Measurements from ENCODE around the gene TEP1. TPM values are rescaled to one million over a fixed set of nuclear protein-coding genes. Genes with fewer than 3 reads are reported as not detected.

The TEP1 gene
- total and polyA plus RNA-seq, 2 of the 8 experiments (the other 6 are each of a cell fraction or from before 2014, with no cell fraction given): 6.9 to 10.7 TPM

DNA sequence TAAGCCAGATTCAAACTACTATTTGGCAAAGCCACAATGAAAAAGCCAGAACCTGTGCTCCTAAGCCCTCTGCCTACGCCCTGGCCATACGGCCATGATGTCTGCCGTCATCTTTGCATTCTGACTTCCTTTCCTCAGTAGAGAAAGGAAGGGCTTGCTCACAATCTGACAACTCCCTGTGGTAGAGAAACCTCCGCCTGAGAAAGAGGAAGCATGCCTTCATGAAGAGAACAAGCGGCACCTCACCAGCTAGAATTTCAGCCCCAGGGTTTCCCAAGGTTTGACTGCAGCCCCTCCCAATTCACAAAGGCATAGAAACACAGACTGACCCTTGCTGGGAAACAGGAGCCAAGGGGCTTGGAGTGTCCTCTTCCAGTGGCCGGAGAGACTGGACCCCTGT lies 25.7 kb downstream of the TEP1 start:
- Histone ChIP-seq H3K23me2 (ENCODE audit: low read depth, low read length) (no peaks in the 10 kb centered on the region), H3K79me2 (ENCODE audit: control insufficient read depth in 1 of 2, insufficient read depth in 2 of 2, low read length in 2 of 2) (no peaks in the 10 kb centered on the region), H4K20me1 (replicated peaks in 1 of 2; ENCODE audit: control insufficient read depth in 1 of 2, insufficient read depth in 2 of 2, low read length in 2 of 2) (peaks cover 0 to 3% of the 10 kb centered on the region in 2 experiments), H2AK5ac (ENCODE audit: low read depth, low read length) (no peak overlapping the region), H3K4me2 (ENCODE audit: insufficient read depth in 1 of 2, low read depth in 2 of 2, low read length in 2 of 2) (no peak overlapping the region), H2AFZ (ENCODE audit: low read length) (no peak overlapping the region), H2BK12ac (ENCODE audit: low read depth, low read length) (no peak overlapping the region), H4K91ac (replicated peaks; ENCODE audit: insufficient read length, low read length) (no peak overlapping the region), H3K4ac (replicated peaks; ENCODE audit: insufficient read length, low read depth, low read length) (no peak overlapping the region), H3K9ac (replicated peaks in 1 of 4; ENCODE audit: extremely low read depth in 1 of 4, low read depth in 3 of 4, low read length in 3 of 4) (no peak overlapping the region), H3K4me1 (replicated peaks in 1 of 4; ENCODE audit: control insufficient read depth in 3 of 4, insufficient read depth in 4 of 4, low read length in 3 of 4) (no peaks in the 10 kb centered on the region), H3K4me3 (ENCODE audit: extremely low read depth in 1 of 4, insufficient read depth in 2 of 4, low read depth in 3 of 4, low read length in 4 of 4) (no peak overlapping the region), H2BK20ac (ENCODE audit: low read length) (no peak overlapping the region), H2BK120ac (replicated peaks; ENCODE audit: low read depth, low read length) (no peak overlapping the region), H3K23ac (ENCODE audit: insufficient read length) (no peak overlapping the region), H2BK15ac (ENCODE audit: low read length) (no peak overlapping the region), H3K18ac (ENCODE audit: extremely low read depth, low read length) (no peak overlapping the region), H3K9me3 (ENCODE audit: insufficient read depth in 2 of 2, low read depth in 1 of 2, low read length in 1 of 2) (0 out of 4 replicates have a peak, but pooled peaks cover 0 to 3% of the 10 kb centered on the region in 2 experiments), H3K79me1 (ENCODE audit: low read depth, low read length) (no peaks in the 10 kb centered on the region), H4K8ac (ENCODE audit: extremely low read depth, insufficient read depth, low read length) (no peak overlapping the region), H4K5ac (ENCODE audit: insufficient read length, low read depth, low read length) (no peak overlapping the region), H3K56ac (replicated peaks; ENCODE audit: insufficient read length, low read depth, low read length) (no peak overlapping the region), H3K27me3 (replicated peaks in 1 of 4; ENCODE audit: control insufficient read depth in 3 of 4, extremely low read depth in 1 of 4, insufficient read depth in 3 of 4, low read length in 3 of 4) (no peaks in the 10 kb centered on the region; a peak in 1 of 7 replicates), H3K14ac (ENCODE audit: insufficient read length) (no peak overlapping the region), H3K27ac (ENCODE audit: low read depth, low read length) (no peak overlapping the region), H3K36me3 (ENCODE audit: control insufficient read depth in 2 of 4, insufficient read depth in 4 of 4, low read length in 3 of 4) (peaks cover 2 to 29% (median 24%) of the 10 kb centered on the region in 4 experiments), H2BK5ac (ENCODE audit: low read depth, low read length) (no peak overlapping the region)
- DNase-seq (ENCODE audit: low read depth in 1 of 2, low spot score in 2 of 2) (no peak), FAIRE-seq (no peak)
- 90% methylated on average over 6 of the region's 6 CpGs; no CpG with 5 or more reads in 1 of the 2 experiments for WGBS, 2 experiments (ENCODE audit: extremely low coverage in 1 of 2, insufficient coverage in 1 of 2, insufficient read length in 1 of 2, insufficient replicate concordance in 2 of 2, low coverage in 1 of 2, low lambda C conversion rate in 2 of 2, missing lambda C conversion rate in 1 of 2)
- no peak for TF ChIP-seq MAFK (IDR thresholded peaks at IDR 0.05; ENCODE audit: low read depth, low read length)
- TF ChIP-seq, protein P1, sequence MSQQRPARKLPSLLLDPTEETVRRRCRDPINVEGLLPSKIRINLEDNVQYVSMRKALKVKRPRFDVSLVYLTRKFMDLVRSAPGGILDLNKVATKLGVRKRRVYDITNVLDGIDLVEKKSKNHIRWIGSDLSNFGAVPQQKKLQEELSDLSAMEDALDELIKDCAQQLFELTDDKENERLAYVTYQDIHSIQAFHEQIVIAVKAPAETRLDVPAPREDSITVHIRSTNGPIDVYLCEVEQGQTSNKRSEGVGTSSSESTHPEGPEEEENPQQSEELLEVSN (IDR thresholded peaks at IDR 0.05): no peak
- no peak for TF ChIP-seq ZNF274 (IDR thresholded peaks at IDR 0.05; ENCODE audit: borderline replicate concordance, extremely low read depth, low read length)
- TF ChIP-seq NANOG (IDR thresholded peaks at IDR 0.05; ENCODE audit: insufficient read depth, low read depth, low read length, poor library complexity, severe bottlenecking): no peak
- TF ChIP-seq EZH2 (IDR thresholded peaks at IDR 0.05; ENCODE audit: low read depth, low read length, severe bottlenecking): no peak
- no peak for TF ChIP-seq TAF7 (optimal IDR thresholded peaks at IDR 0.05; ENCODE audit: borderline replicate concordance, low read depth, low read length)
- TF ChIP-seq HDAC6 (IDR thresholded peaks at IDR 0.05; ENCODE audit: low read depth, low read length): no peak
- no peak for TF ChIP-seq NRF1 (IDR thresholded peaks at IDR 0.05; ENCODE audit: low read depth, low read length)
- no peak for TF ChIP-seq RFX5 (IDR thresholded peaks at IDR 0.05; ENCODE audit: borderline replicate concordance, low read depth, low read length)
- no peak for TF ChIP-seq TEAD4 (IDR thresholded peaks at IDR 0.05; ENCODE audit: low read depth, low read length)
- TF ChIP-seq SRF (IDR thresholded peaks at IDR 0.05; ENCODE audit: low read depth, low read length): no peak
- no peak for TF ChIP-seq TAF1 (IDR thresholded peaks at IDR 0.05; ENCODE audit: low read depth, low read length)
- no peak for TF ChIP-seq POLR2A (IDR thresholded peaks at IDR 0.05; ENCODE audit: control extremely low read depth in 1 of 2, low read depth in 2 of 2, low read length in 2 of 2)
- ChIA-PET POLR2A (ENCODE audit: partially characterized antibody) (interaction anchor here (1.1 kb wide), 1 partner anchor 33 kb away, joined by 3 read pairs; no protein-coding TSS in a partner anchor), CTCF (ENCODE audit: partially characterized antibody) (interaction anchor here (0.6 to 1.3 kb wide), 2 partner anchors 14 to 627 kb away, joined by 3 read pairs; no protein-coding TSS in a partner anchor)
